GM18867 (cell line): ENCODE measurements around the gene OR51B4.
A peak's percentile ranks its signal among the peaks of the same experiment; 100 is the strongest.
"Not testable (repeated sequence)": the region's sequence is repeated elsewhere in the genome, so short reads cannot be mapped to it uniquely, and the experiment has no call there.

Experiments
- ATAC-seq: cut with Tn5 transposase; IDR thresholded peaks from one replicate; pipeline ENCODE4 v1.9.1; 2021; ENCODE audit warnings: mild to moderate bottlenecking, moderate library complexity; ENCODE audit not compliant: unreplicated experiment

The OR51B4 gene

GRCh38 chr11:5275369-5276110 is 26.2 kb downstream of the OR51B4 start:
- ATAC-seq: no peak

- ATAC-seq: no peak
Measured at GRCh38 chr11:5274395-5274794, 27.4 kb downstream of the OR51B4 start.

GRCh38 chr11:5272395-5273017 is 29.2 kb downstream of the OR51B4 start:
- peak; percentile 74 for ATAC-seq

GRCh38 chr11:5269715-5270147 is 32.0 kb downstream of the OR51B4 start, which contains the start of gene HBE1:
HBE1 (minus strand) TSS chr11:5269945; CDS start chr11:5269890, 55 bp downstream.
- no peak for ATAC-seq

GRCh38 chr11:5267033-5267563 is 34.6 kb downstream of the OR51B4 start:
- no peak for ATAC-seq

GRCh38 chr11:5266609-5267008 is 35.1 kb downstream of the OR51B4 start:
- ATAC-seq: no peak

- ATAC-seq: no peak
Measured at GRCh38 chr11:5265832-5266231, 35.9 kb downstream of the OR51B4 start.

GRCh38 chr11:5258543-5259262 is 43.0 kb downstream of the OR51B4 start:
- ATAC-seq: no peak

GRCh38 chr11:5257296-5257695 is 44.5 kb downstream of the OR51B4 start:
- no peak for ATAC-seq

- ATAC-seq: not testable (repeated sequence)
Measured at GRCh38 chr11:5254646-5255413, 46.9 kb downstream of the OR51B4 start, which contains the start of gene HBG2. HBG2 (minus strand) TSS chr11:5254781; CDS start chr11:5254728, 53 bp downstream.

- ATAC-seq: not testable (repeated sequence)
Measured at GRCh38 chr11:5254023-5254422, 47.7 kb downstream of the OR51B4 start.

GRCh38 chr11:5253440-5253839 is 48.3 kb downstream of the OR51B4 start:
- ATAC-seq: not testable (repeated sequence)

GRCh38 chr11:5252919-5253265 is 48.9 kb downstream of the OR51B4 start:
- ATAC-seq: no peak

- ATAC-seq: no peak
Measured at GRCh38 chr11:5252192-5252918, 49.4 kb downstream of the OR51B4 start.

GRCh38 chr11:5251746-5252145 is 50.0 kb downstream of the OR51B4 start:
- ATAC-seq: no peak
